Right lobe of liver (tissue), 4 donors: ENCODE data around the gene KIF2A.

Experiments used
- POLR2A ChIP-seq: fragments of 450-650 bp; IDR thresholded peaks from one replicate; pipeline ENCODE4 v1.6.1; 2017; ENCODE audit warnings: antibody characterized with exemption, mild to moderate bottlenecking
- TF ChIP-seq, protein P1 (sequence below), 4 donors: fragments of 200-600 bp in 3 of 4; fragments of 450-650 bp in 1 of 4; IDR thresholded peaks; one replicate each; pipeline versions ENCODE4 v1.5.1 to v1.8.0; 2016 to 2022; ENCODE audit warnings: antibody characterized with exemption in 4 of 4, mild to moderate bottlenecking in 2 of 4
- donor health status: DM: no; HTN: no; CAD: no.
- donor health status: DM: no; HTN: no; CAD: no.
- donor health status: DM: no; HTN: yes; CAD: no.

DNA sequence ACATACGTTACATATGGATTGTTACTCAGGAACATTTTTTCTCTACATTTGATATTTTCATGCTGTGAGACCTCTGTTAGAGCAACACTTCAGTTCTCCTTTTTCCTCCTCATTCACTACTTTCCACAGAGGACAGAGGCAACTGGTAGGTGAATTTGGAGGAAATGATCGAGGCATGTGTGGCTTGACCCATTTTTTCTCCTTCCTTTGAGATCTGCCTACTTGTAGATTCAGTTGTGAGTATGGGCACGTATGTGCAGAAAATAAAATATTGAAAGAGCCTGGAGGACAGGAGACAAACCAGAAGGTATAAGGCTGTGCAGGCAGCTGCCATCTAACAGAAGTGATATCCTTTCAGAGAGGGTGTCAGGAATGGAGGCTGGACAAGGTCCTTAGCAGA, 19.2 kb upstream of the KIF2A start:
- TF ChIP-seq, protein P1, sequence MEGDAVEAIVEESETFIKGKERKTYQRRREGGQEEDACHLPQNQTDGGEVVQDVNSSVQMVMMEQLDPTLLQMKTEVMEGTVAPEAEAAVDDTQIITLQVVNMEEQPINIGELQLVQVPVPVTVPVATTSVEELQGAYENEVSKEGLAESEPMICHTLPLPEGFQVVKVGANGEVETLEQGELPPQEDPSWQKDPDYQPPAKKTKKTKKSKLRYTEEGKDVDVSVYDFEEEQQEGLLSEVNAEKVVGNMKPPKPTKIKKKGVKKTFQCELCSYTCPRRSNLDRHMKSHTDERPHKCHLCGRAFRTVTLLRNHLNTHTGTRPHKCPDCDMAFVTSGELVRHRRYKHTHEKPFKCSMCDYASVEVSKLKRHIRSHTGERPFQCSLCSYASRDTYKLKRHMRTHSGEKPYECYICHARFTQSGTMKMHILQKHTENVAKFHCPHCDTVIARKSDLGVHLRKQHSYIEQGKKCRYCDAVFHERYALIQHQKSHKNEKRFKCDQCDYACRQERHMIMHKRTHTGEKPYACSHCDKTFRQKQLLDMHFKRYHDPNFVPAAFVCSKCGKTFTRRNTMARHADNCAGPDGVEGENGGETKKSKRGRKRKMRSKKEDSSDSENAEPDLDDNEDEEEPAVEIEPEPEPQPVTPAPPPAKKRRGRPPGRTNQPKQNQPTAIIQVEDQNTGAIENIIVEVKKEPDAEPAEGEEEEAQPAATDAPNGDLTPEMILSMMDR (IDR thresholded peaks at IDR 0.05): no peak
- no peak for TF ChIP-seq POLR2A
